Glomerular endothelial cell (primary cell): ENCODE results near the gene NCR3LG1. TPM values are rescaled to one million over a fixed set of nuclear protein-coding genes. Genes with fewer than 3 reads are reported as not detected.

ENCODE experiments used
- DNase-seq: peaks from one replicate; pipeline ENCODE4 v3.0.0-alpha.2; 2011; ENCODE audit warnings: low read depth, low spot score; ENCODE audit errors: extremely low read depth
- total RNA-seq: library from RNA; depleted of rRNA; stranded (reverse); fragments of >200 nt; gene quantifications from 2 replicates; pipeline ENCODE4 v1.2.3, GENCODE V29; 2015

The NCR3LG1 gene
- total RNA-seq, 1 donor from 2014 or later = 5.5 TPM

DNA sequence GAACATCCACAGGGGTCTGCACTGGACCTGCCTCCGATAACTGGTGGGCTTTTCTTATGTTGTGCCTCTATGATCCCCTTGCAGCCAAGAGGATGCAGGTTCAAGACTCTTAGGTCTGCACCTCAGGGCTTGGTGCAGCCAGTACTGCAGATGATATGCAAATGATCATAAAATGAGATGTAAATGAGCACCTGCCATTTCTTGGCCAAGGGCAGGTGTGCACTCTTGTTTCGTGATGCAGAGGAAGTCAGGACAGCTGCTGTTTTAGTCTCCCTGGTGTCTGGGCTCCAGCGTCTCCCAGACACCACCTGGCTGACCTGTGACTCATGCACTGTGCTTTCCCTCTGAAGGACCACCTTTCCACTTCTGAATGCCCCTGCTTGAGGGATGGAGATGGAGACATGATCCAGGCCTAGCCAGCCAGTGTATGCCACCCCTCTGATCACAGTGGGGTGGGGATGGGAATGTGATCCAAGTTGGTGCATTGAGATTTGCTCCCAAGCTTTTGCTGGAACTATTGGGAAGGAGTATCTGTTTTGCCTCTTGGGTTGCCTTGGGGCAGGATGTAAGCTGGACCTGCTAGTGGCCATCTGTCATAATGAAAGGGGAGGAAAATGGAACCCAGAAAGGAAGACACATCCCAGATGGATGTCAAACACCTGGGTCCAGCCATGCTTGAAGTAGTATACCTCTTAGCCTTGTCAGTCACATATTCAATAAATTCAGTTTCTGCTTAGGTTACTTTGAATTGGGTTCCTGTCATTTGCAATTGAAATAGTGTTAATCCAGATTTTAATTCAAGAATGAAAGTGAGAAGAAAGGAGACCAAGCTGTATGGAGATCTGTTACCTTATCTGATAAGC, 40.1 kb downstream of the NCR3LG1 start:
- DNase-seq = no peak

DNA sequence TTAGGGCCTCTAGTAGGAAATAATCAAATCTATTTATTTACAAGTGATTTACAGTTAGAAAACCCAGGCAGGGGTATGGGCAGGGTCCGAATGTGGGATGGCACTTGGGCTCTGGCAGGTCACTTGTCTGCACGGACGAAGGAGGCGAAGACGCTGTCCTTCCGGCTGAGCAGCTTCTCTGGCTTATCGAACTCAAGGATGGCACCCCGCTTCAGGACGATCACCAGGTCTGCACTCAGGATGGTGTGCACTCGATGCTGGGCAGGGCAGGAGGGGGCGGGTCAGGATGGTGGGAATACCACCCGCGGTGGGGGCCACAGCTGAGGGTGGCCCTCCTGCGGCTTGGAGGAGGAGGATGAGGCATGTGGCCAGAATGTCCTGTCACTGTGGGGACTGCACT, 41.3 kb downstream of the NCR3LG1 start:
- no peak for DNase-seq

- no peak for DNase-seq
Observed at GRCh38 chr11:17393472-17393871, 41.9 kb downstream of the NCR3LG1 start.

GRCh38 chr11:17394743-17395390, 43.3 kb downstream of the NCR3LG1 start:
- no peak for DNase-seq

DNA sequence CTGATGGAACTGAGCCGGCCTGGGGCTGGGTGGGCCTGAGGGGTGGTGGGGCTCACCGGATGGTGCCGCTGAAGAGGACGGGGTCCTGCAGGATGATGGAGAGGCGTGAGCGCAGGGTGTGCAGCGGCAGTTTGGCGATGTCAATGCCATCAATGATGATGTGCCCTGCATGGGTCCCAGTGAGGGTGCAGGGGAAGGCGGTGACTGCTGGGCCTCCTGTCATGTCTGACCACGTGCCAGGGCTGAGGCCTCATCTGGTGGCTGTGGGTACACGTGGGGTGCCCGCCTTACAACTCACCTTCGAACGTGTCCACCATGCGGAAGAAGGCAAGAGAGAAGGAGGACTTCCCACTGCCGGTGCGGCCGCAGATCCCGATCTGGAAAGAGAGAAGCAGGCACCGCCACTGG, 44.0 kb downstream of the NCR3LG1 start:
- no peak for DNase-seq

GRCh38 chr11:17395978-17396377, 44.4 kb downstream of the NCR3LG1 start:
- DNase-seq = no peak

DNA sequence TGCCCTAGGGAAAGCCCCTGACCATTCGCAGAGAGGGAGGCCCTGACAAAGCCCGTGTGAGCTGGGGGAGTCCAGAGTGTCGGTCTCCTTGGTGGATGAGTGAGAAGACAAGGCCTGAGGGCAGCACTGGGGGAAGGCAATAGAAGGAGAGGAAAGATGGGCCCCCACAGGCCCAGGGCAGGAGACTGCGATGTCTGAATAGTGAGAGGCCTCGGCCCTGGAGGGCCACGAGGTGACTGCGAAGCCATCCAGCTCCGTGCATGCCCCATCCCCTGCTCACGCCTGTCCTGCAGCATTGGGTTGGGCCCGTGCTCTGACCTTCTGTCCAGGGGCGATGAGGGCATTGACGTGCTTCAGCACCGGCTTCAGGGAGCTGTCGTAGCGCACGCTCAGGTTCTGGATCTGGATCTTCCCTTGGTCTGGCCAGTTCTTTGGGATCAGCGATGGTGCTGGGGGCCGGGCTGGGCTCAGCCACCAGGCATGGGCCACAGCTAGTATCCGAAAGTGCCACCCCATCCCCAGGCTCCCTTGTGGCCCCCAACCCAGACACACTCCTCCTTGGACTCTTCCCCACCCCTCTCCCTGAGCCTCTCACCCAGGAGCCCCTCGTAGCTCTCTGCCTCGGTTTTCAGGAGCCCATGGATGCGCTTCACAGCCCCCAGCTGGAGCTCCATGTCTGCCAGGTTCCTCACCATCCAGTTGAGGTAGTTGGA, 45.2 kb downstream of the NCR3LG1 start:
- no peak for DNase-seq

- no peak for DNase-seq
Observed at GRCh38 chr11:17397311-17398002, 45.9 kb downstream of the NCR3LG1 start.

GRCh38 chr11:17399236-17399635, 47.6 kb downstream of the NCR3LG1 start:
- DNase-seq = no peak

- no peak for DNase-seq
Observed at GRCh38 chr11:17400048-17400775, 48.6 kb downstream of the NCR3LG1 start.

GRCh38 chr11:17401316-17401715, 49.7 kb downstream of the NCR3LG1 start:
- DNase-seq = no peak

DNA sequence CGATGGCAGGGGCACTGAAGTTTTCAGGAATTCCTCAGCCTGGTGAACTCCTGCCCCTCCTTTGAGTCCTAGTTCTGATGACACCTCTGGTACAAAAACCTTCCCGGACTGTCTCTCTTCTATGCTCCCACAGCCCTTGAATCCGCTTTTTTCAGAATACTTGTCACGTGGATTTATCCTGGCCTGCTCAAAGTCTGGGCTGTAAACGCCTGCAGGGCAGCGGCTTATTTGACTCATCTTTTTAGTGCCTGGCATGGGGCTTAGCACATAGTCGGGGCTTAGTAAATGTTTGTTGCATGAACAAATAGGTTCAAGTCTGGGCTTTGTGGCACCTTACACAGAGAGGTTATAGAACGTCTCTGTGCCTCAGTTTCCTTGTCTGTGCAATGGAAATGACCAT, 50.2 kb downstream of the NCR3LG1 start:
- no peak for DNase-seq

- no peak for DNase-seq
Observed at GRCh38 chr11:17402486-17402885, 50.9 kb downstream of the NCR3LG1 start.

DNA sequence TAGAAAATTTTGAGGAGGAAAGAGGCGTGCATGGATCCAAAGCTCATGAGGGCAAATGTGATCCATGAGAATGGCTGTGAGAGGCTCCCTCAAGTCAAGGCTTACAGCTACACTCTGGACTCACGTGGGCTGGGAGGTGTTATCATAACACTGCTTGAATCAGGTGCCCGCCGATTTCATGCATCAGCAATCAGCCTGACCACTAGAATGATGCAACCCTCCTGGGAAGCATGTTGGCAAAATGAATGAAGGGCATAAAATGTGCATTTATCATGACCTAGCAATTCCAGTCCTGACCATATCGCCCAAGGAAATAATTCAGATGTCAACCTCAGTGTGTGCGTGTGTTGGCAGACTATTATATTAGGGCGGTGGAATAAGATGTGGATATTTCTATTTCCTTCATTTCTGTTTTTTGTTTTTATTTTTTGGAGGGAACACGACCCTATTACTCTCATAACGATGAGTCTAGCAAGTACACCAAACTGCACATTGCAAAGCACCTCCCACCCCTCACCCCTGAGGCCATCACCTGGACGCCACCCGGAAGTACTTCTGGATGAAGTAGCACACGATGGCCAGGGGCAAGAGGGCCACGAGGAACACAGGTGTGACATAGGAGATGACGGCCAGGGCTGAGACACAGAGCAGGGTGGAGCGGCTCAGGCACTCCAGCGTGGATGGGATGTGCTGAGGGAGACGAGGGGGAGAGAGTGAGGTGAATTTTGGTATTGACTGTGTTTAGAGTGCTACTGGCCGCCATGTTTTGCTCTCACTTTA, 52.6 kb downstream of the NCR3LG1 start:
- DNase-seq = no peak

DNA sequence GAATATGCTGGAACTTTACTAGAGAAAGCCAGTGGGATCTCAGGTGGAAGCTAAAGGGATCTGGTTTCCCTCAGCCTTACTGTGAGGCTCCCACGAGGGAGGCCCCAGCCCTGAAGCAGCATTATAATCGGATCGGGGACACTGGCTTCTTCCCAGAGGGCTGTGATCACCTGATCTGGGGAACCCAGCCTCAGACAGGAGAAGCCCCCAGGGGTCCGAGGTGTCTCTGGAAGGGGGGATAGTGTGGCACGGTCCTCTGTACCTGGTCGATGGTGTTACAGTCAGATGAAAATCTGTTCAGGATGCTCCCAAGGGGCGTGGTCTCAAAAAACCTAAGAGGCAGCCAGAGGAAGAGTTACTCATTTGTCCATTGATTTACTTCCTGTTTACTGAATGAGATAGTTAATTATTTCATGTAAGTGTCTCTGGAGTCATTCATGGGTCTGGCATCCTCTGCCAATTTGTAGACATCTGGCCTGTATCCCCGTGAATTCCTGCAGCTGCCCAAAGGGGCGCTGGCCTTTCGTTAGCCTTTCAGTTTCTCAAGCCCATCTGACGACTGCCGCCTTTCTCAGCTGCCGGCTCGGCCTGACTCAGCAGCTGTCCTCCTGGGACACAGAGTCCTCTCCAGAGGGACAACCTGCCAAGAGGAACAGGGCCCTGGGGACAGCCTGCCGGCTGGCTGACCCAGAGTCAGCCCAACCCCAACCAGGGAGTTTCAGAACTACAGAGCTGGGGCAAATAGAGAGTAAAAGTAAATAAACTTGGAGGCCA, 53.8 kb downstream of the NCR3LG1 start:
- no peak for DNase-seq

GRCh38 chr11:17406082-17406817, 54.6 kb downstream of the NCR3LG1 start:
- no peak for DNase-seq

DNA sequence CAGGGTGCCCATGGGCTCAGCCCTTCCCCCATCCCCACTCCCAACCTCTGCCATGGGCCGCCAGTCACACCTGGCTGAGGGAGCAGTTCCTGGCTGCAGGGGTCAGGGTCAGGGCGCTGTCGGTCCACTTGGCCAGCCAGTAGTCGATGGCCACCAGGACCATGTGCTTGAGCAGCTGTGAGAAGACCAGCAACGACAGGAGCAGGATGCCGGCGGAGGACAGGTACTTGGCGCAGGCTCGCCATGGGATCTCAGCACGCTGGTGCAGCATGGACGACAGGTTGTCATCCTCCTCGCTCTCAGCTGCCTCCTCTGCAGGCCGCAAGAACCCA, 55.2 kb downstream of the NCR3LG1 start:
- no peak for DNase-seq

DNA sequence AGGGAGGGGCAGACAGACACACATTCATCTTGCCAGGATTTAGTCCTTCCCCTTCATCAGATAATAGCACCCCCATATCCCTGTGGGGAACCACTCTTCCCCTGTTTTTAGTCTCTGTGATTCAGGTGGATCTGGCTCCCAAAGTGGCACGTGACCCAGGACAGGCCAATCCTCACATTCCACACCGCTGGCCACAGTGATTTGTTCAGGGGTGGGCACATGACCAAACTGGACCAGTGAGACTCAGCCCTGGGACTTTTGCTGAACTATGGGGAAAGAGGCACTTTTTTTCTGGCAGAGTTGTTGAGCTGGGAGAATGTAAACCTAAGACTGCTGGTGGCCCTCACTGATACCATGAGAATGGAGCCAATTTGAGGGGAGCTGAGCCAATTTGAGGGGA, 56.0 kb downstream of the NCR3LG1 start:
- no peak for DNase-seq
